ENCODE results near the gene NXPH4. TPM values are rescaled to one million over a fixed set of nuclear protein-coding genes. Genes with fewer than 3 reads are reported as not detected.

NXPH4 gene
- total and polyA plus RNA-seq, 7 experiments from 2014 or later = 0.31 TPM; not detected in 6

DNA sequence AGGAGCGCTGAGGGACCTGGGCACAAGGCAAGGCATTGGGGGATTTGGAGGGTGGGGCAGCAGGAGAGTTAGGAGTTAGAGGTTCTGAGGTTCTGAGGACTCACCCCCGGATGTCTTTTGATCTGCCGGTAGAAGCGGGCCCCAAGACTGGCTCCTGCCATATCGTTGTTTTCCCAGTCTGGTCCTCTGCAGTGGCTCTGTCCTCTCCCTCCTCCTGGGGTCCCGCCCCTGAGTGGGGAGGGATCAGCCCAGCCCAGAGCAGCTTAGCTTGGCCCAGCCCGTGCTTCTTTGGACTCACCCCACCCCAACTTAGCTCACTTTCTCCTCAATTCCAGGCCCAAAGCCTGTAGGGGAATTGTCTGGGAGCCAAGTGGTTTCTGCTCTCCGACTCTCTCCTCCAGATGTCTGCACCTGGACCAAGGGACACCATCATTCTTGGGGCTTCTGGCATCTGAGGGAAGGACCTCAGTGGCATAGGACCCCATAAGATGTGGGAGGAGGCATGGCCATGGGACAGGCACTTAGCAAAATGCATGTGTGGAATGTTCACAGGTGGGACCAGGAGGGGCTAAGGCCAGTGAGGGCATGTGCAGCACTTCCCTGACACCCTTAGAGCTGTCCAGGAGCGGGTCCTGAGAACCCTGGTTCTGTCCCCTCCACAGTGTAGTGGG lies 20.5 kb downstream of the NXPH4 start:
- Mint-ChIP-seq H3K27ac (peak overlapping the region in 1 of 9 donors; percentile 77), H3K4me3 (peak overlapping the region; percentile 27 to 97 (median 82)), H3K27me3 (peaks cover 36 to 58% (median 45%) of the 10 kb centered on the region in 5 donors), H3K4me1 (peaks cover 43 to 65% (median 55%) of the 10 kb centered on the region in 7 donors), H3K9me3 (no peaks in the 10 kb centered on the region), H3K36me3 (peaks cover 13 to 24% (median 15%) of the 10 kb centered on the region in 5 donors)
- no peak overlapping the region for H3K27ac ChIP-seq (ENCODE audit: low read depth, low read length)
- DNase-seq = peak in 1 of 9 donors; percentile 13
- no peaks in the 10 kb centered on the region for H3K9me3 ChIP-seq (ENCODE audit: control insufficient read depth in 2 of 3, low read length in 3 of 3)
- H3K4me3 ChIP-seq (ENCODE audit: low read length) = no peak overlapping the region
- peaks cover 4 to 17% of the 10 kb centered on the region in 2 donors for H3K27me3 ChIP-seq (ENCODE audit: control insufficient read depth in 2 of 2, insufficient read depth in 2 of 2, low read length in 2 of 2)
- ChIA-PET CTCF (interaction anchor here (1.3 to 11.8 kb wide), 4 partner anchors 10 to 168 kb away, joined by 3 to 156 read pairs (median 83); partner anchors contain the start of genes NXPH4 and SHMT2), POLR2A (interaction anchor here (3.5 to 7.7 kb wide), 2 partner anchors 10 to 23 kb away, joined by 23 to 79 read pairs; partner anchors contain the start of gene SHMT2)
- peaks cover 0 to 33% (median 0%) of the 10 kb centered on the region in 3 experiments for H3K36me3 ChIP-seq (ENCODE audit: control insufficient read depth in 2 of 3, insufficient read depth in 3 of 3, low read length in 3 of 3)
- peaks cover 32 to 51% of the 10 kb centered on the region in 2 donors for H3K4me1 ChIP-seq (ENCODE audit: control insufficient read depth in 2 of 2, insufficient read depth in 2 of 2, low read length in 2 of 2)
- no peak for ATAC-seq
- intact Hi-C loops (cut with micrococcal nuclease) = no loop called here

DNA sequence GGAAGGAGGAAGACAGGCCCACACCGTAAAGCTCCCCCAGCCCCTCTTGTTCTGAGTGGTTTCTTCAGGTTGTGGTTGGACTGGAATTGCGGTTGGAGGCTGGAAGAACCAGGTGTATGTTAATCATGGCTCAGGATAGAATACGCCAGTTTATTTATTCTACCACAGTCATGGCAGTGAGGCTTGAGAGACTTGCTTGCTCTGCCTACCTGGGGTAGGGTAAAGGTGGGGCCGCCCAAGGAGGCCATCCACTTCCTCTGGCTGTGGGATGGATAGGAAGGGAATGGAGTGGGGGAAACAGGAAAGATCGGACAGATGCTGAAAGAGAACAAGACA lies 21.0 kb downstream of the NXPH4 start:
- Mint-ChIP-seq H3K27me3 (peaks cover 40 to 63% (median 48%) of the 10 kb centered on the region in 5 donors), H3K27ac (peak overlapping the region in 2 of 9 donors; percentile 45 to 79)

DNA sequence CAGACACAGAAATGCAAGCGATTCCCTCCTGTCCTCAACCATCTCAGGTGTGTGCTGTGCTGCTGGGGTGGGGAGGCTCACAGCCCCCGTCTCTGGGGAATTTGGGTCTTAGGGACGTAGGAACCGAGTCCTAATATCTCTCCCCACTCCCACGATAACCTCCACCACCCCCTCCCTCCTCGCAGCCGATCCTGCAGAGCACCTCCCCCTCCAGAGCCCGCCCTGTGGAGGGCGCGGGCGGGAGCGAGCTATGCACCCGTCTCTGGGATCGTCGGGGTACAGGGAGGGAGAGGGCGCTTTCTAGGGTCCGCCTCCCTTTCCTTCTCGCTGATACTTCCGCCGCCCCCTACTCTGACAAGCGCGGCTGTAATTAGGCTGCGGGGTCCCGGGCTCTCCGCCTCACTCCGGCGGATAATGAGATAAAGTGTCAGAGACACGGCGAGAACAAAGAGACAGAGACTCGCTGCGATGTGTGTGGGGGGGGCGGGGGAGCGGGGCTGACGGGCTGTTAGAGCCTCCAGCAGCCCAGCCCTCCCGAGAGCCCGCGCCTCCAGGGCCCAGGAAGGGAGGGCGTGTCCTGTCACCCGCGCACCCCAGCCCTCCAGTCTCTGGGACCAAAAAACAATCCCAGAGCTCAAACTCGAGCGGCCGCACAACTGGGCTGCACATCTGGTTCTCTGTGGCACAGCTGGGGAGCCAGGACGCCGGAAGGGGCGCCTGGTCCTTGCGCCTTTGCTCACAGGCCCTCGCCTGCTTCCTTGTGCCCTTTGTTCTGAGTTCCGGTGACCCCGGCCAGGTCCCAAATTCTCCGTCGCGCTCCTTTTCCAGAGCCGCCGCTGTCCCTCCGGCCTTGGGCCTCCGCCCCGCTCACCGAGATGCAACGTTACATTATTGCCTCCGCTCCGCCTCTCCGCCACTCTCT lies 21.6 kb downstream of the NXPH4 start:
- peak overlapping the region in 4 of 9 donors; percentile 36 to 79 (median 66) for H3K27ac Mint-ChIP-seq
- peaks cover 7 to 15% (median 10%) of the 10 kb centered on the region in 5 donors for H3K36me3 Mint-ChIP-seq
- H3K4me3 Mint-ChIP-seq = peak overlapping the region; percentile 87 to 99 (median 94)
- CTCF ChIA-PET = interaction anchor here (1.0 to 11.8 kb wide), 5 partner anchors 11 to 169 kb away, joined by 3 to 156 read pairs (median 18); partner anchors contain the start of genes NXPH4 and SHMT2
- POLR2A ChIA-PET = interaction anchor here (0.6 to 7.7 kb wide), 6 partner anchors 11 to 1422 kb away, joined by 3 to 79 read pairs (median 6); partner anchors contain the start of genes LRP1 and SHMT2
- H3K36me3 ChIP-seq (ENCODE audit: control insufficient read depth in 2 of 3, insufficient read depth in 3 of 3, low read length in 3 of 3) = peaks cover 0 to 22% (median 0%) of the 10 kb centered on the region in 3 experiments
- H3K9me3 ChIP-seq (ENCODE audit: control insufficient read depth in 2 of 3, low read length in 3 of 3) = no peaks in the 10 kb centered on the region
- H3K9me3 Mint-ChIP-seq = no peaks in the 10 kb centered on the region
- ATAC-seq (no peak), DNase-seq (peak in 1 of 9 donors; percentile 13)
- peaks cover 7 to 18% of the 10 kb centered on the region in 2 donors for H3K27me3 ChIP-seq (ENCODE audit: control insufficient read depth in 2 of 2, insufficient read depth in 2 of 2, low read length in 2 of 2)
- H3K4me1 ChIP-seq (ENCODE audit: control insufficient read depth in 2 of 2, insufficient read depth in 2 of 2, low read length in 2 of 2) = peaks cover 41 to 62% of the 10 kb centered on the region in 2 donors
- peak overlapping the region; percentile 80 for H3K4me3 ChIP-seq (ENCODE audit: low read length)
- peaks cover 42 to 66% (median 53%) of the 10 kb centered on the region in 5 donors for H3K27me3 Mint-ChIP-seq
- no peak overlapping the region for H3K27ac ChIP-seq (ENCODE audit: low read depth, low read length)
- H3K4me1 Mint-ChIP-seq = peaks cover 47 to 75% (median 63%) of the 10 kb centered on the region in 7 donors
- intact Hi-C loops (cut with micrococcal nuclease) = loop anchor here (2.0 kb wide), 2 partner anchors 13 to 113 kb away; no protein-coding TSS in a partner anchor

More for the DNA sequence above, 21.0 kb downstream of the NXPH4 start:
- CTCF ChIA-PET = interaction anchor here (1.3 to 11.8 kb wide), 4 partner anchors 11 to 169 kb away, joined by 3 to 156 read pairs (median 83); partner anchors contain the start of genes NXPH4 and SHMT2
- H3K4me1 ChIP-seq (ENCODE audit: control insufficient read depth in 2 of 2, insufficient read depth in 2 of 2, low read length in 2 of 2) = peaks cover 34 to 56% of the 10 kb centered on the region in 2 donors
- Mint-ChIP-seq H3K9me3 (no peaks in the 10 kb centered on the region), H3K36me3 (peaks cover 13 to 20% (median 15%) of the 10 kb centered on the region in 5 donors), H3K4me3 (peak overlapping the region; percentile 63 to 97 (median 82)), H3K4me1 (peaks cover 47 to 68% (median 60%) of the 10 kb centered on the region in 7 donors)
- no peak overlapping the region for H3K4me3 ChIP-seq (ENCODE audit: low read length)
- H3K9me3 ChIP-seq (ENCODE audit: control insufficient read depth in 2 of 3, low read length in 3 of 3) = no peaks in the 10 kb centered on the region
- H3K27me3 ChIP-seq (ENCODE audit: control insufficient read depth in 2 of 2, insufficient read depth in 2 of 2, low read length in 2 of 2) = peaks cover 7 to 18% of the 10 kb centered on the region in 2 donors
- POLR2A ChIA-PET = interaction anchor here (3.5 to 7.7 kb wide), 2 partner anchors 11 to 24 kb away, joined by 23 to 79 read pairs; partner anchors contain the start of gene SHMT2
- no peak for ATAC-seq
- peaks cover 0 to 28% (median 0%) of the 10 kb centered on the region in 3 experiments for H3K36me3 ChIP-seq (ENCODE audit: control insufficient read depth in 2 of 3, insufficient read depth in 3 of 3, low read length in 3 of 3)
- intact Hi-C loops (cut with micrococcal nuclease) = no loop called here
- H3K27ac ChIP-seq (ENCODE audit: low read depth, low read length) = no peak overlapping the region
- no peak for DNase-seq

DNA sequence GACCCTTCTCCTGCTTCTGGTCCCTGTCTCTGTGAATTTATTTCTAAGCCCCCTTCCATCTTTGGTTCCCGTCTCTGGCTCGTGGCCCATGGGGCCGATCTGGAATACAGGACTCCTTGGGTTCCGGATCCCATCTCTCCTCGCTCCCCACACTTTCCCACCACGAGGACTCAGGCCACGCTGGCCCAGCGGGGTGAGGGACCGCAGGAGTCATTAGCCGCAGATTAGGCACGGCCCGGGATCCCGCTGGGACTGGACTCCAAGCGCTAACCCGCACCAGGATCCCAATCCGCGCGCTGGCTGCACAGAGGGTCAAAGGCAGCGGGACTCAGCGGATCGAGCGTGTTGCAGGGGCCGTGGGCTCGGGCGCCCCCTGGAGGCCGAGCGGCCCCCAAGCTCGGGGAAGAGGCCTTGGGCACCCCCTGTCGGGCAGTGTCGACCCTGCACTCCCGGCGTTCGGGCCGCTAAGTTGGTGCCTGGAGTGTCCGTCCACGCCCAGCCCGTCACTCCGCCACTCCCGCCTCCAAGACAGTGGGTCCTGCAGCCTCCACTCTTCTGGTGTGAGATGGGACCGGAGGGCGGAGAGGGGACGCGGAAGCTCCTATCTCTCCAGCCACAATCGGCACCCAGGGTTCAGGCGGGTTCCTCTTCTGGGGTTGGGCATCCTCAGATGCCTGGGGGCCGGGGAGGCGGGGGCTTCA lies 22.4 kb downstream of the NXPH4 start:
- no peaks in the 10 kb centered on the region for H3K9me3 Mint-ChIP-seq
- H3K4me1 ChIP-seq (ENCODE audit: control insufficient read depth in 2 of 2, insufficient read depth in 2 of 2, low read length in 2 of 2) = peaks cover 45 to 70% of the 10 kb centered on the region in 2 donors
- no peaks in the 10 kb centered on the region for H3K9me3 ChIP-seq (ENCODE audit: control insufficient read depth in 2 of 3, low read length in 3 of 3)
- no peak overlapping the region for H3K27ac ChIP-seq (ENCODE audit: low read depth, low read length)
- ATAC-seq (peak; percentile 89), DNase-seq (peak; percentile 72 to 94 (median 85))
- H3K36me3 ChIP-seq (ENCODE audit: control insufficient read depth in 2 of 3, insufficient read depth in 3 of 3, low read length in 3 of 3) = peaks cover 0 to 14% (median 0%) of the 10 kb centered on the region in 3 experiments
- peak overlapping the region; percentile 80 for H3K4me3 ChIP-seq (ENCODE audit: low read length)
- H3K27me3 ChIP-seq (ENCODE audit: control insufficient read depth in 2 of 2, insufficient read depth in 2 of 2, low read length in 2 of 2) = peaks cover 7 to 18% of the 10 kb centered on the region in 2 donors
- intact Hi-C loops (cut with micrococcal nuclease) = loop anchor here (1.0 to 2.0 kb wide), 5 partner anchors 10 to 114 kb away; partner anchors contain the start of genes SHMT2 (in 2 of the 2) and LRP1 (in 1 of the 2)
- H3K27ac Mint-ChIP-seq = peak overlapping the region in 6 of 9 donors; percentile 24 to 83 (median 64)
- peaks cover 48 to 72% (median 55%) of the 10 kb centered on the region in 5 donors for H3K27me3 Mint-ChIP-seq
- ChIA-PET POLR2A (interaction anchor here (0.6 to 7.7 kb wide), 5 partner anchors 12 to 1423 kb away, joined by 3 to 79 read pairs (median 7); partner anchors contain the start of gene SHMT2), CTCF (interaction anchor here (1.0 to 11.8 kb wide), 4 partner anchors 12 to 25 kb away, joined by 3 to 156 read pairs (median 83); partner anchors contain the start of genes NXPH4 and SHMT2)
- H3K4me1 Mint-ChIP-seq = peaks cover 52 to 82% (median 66%) of the 10 kb centered on the region in 7 donors
- H3K4me3 Mint-ChIP-seq = peak overlapping the region; percentile 87 to 99 (median 95)
- peaks cover 3 to 7% (median 6%) of the 10 kb centered on the region in 5 donors for H3K36me3 Mint-ChIP-seq

DNA sequence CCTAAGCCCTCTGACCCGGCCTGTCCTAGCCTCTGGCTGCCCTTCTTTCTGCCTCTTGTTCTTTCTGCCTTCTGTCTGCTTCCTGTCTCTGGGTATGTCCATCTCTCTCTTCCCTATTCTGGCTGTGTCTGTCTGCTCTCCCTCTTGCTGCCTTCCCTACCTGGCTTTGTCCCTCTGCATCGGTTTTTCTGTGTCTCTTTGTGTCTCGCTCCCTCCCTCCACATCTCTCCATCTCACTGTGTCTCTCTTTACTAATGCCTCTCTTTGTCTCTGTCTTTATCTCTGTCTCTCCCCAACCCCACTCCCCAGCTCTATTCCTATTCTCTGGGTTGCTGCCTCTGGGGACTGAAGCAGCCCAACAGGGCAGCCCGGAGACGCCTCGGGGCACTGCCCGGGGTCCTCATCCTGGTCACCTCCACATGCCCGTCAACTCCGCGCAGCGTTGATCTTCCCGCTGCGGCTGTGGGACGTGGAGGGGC lies 23.0 kb downstream of the NXPH4 start:
- H3K27me3 ChIP-seq (ENCODE audit: control insufficient read depth in 2 of 2, insufficient read depth in 2 of 2, low read length in 2 of 2) = peaks cover 7 to 18% of the 10 kb centered on the region in 2 donors
- peak overlapping the region; percentile 87 to 99 (median 95) for H3K4me3 Mint-ChIP-seq
- intact Hi-C loops (cut with micrococcal nuclease) = loop anchor here (1.0 to 10.0 kb wide), 11 partner anchors 10 to 385 kb away; partner anchors contain the start of genes SHMT2 (in 2 of the 2), LRP1 (in 1 of the 2), NAB2 (in 1 of the 2) and NEMP1 (in 1 of the 2)
- peaks cover 45 to 71% of the 10 kb centered on the region in 2 donors for H3K4me1 ChIP-seq (ENCODE audit: control insufficient read depth in 2 of 2, insufficient read depth in 2 of 2, low read length in 2 of 2)
- peak overlapping the region; percentile 22 for H3K27ac ChIP-seq (ENCODE audit: low read depth, low read length)
- ChIA-PET POLR2A (interaction anchor here (3.5 to 7.7 kb wide), 2 partner anchors 13 to 26 kb away, joined by 23 to 79 read pairs; partner anchors contain the start of gene SHMT2), CTCF (interaction anchor here (0.6 to 11.8 kb wide), 7 partner anchors 13 to 600 kb away, joined by 3 to 156 read pairs (median 3); partner anchors contain the start of genes NXPH4 and SHMT2)
- H3K27ac Mint-ChIP-seq = peak overlapping the region in 8 of 9 donors; percentile 12 to 83 (median 60)
- peaks cover 0 to 8% (median 0%) of the 10 kb centered on the region in 3 experiments for H3K36me3 ChIP-seq (ENCODE audit: control insufficient read depth in 2 of 3, insufficient read depth in 3 of 3, low read length in 3 of 3)
- no peaks in the 10 kb centered on the region for H3K9me3 Mint-ChIP-seq
- ATAC-seq (peak; percentile 0), DNase-seq (no peak)
- H3K36me3 Mint-ChIP-seq = peaks cover 0 to under 1% (median under 1%) of the 10 kb centered on the region in 5 donors
- H3K4me1 Mint-ChIP-seq = peaks cover 54 to 79% (median 63%) of the 10 kb centered on the region in 7 donors
- H3K9me3 ChIP-seq (ENCODE audit: control insufficient read depth in 2 of 3, low read length in 3 of 3) = no peaks in the 10 kb centered on the region
- H3K4me3 ChIP-seq (ENCODE audit: low read length) = peak overlapping the region; percentile 80
- peaks cover 50 to 76% (median 61%) of the 10 kb centered on the region in 5 donors for H3K27me3 Mint-ChIP-seq
